Activated effector memory CD4-positive, alpha-beta T cell treated with Interleukin-2 at 50 U/mL for 16 hours (primary cell): ENCODE measurements around the gene CMIP.

Experiments
- DNase-seq: peaks from one replicate; pipeline ENCODE4 v3.0.0-alpha.2; 2020

The CMIP gene

GRCh38 chr16:81590714-81591544 is 146.3 kb downstream of the CMIP start:
- DNase-seq: no peak

GRCh38 chr16:81591545-81591870 is 146.9 kb downstream of the CMIP start:
- DNase-seq: no peak

- DNase-seq: no peak
These were observed 147.8 kb downstream of the CMIP start for GRCh38 chr16:81592353-81592866.

GRCh38 chr16:81593481-81593880 is 148.9 kb downstream of the CMIP start:
- no peak for DNase-seq

GRCh38 chr16:81595629-81596292 is 151.2 kb downstream of the CMIP start:
- no peak for DNase-seq

GRCh38 chr16:81597079-81597658 is 152.6 kb downstream of the CMIP start:
- DNase-seq: no peak

- DNase-seq: no peak
These were observed 153.5 kb downstream of the CMIP start for GRCh38 chr16:81598083-81598482.

GRCh38 chr16:81599034-81599744 is 154.6 kb downstream of the CMIP start:
- DNase-seq: no peak

GRCh38 chr16:81600275-81600674 is 155.7 kb downstream of the CMIP start:
- DNase-seq: no peak

GRCh38 chr16:81601008-81601428 is 156.4 kb downstream of the CMIP start:
- DNase-seq: no peak

GRCh38 chr16:81601601-81602255 is 157.1 kb downstream of the CMIP start:
- DNase-seq: no peak

- no peak for DNase-seq
These were observed 157.7 kb downstream of the CMIP start for GRCh38 chr16:81602256-81602776.

GRCh38 chr16:81602792-81603191 is 158.2 kb downstream of the CMIP start:
- DNase-seq: no peak

- DNase-seq: no peak
These were observed 160.4 kb downstream of the CMIP start for GRCh38 chr16:81604960-81605383.

- no peak for DNase-seq
These were observed 161.4 kb downstream of the CMIP start for GRCh38 chr16:81606039-81606438.

GRCh38 chr16:81607006-81607405 is 162.4 kb downstream of the CMIP start:
- no peak for DNase-seq

- no peak for DNase-seq
These were observed 163.4 kb downstream of the CMIP start for GRCh38 chr16:81607805-81608522.

GRCh38 chr16:81608523-81609209 is 164.1 kb downstream of the CMIP start:
- no peak for DNase-seq

- no peak for DNase-seq
These were observed 164.8 kb downstream of the CMIP start for GRCh38 chr16:81609323-81609892.

GRCh38 chr16:81610144-81610842 is 165.7 kb downstream of the CMIP start:
- no peak for DNase-seq
